ENCODE measurements around the gene TSHZ1.

- no peak for TF ChIP-seq HDGF (IDR thresholded peaks at IDR 0.05; ENCODE audit: borderline replicate concordance)
- no peak for TF ChIP-seq L3MBTL2 (conservative IDR thresholded peaks at IDR 0.05)
- no peak for TF ChIP-seq ZNF384 (IDR thresholded peaks at IDR 0.05)
- no peak for TF ChIP-seq CTBP1 (IDR thresholded peaks at IDR 0.05; ENCODE audit: borderline replicate concordance)
- no peak for TF ChIP-seq FOXK2 (IDR thresholded peaks at IDR 0.05)
- TF ChIP-seq ARNT (IDR thresholded peaks at IDR 0.05), result no peak
- no peak for TF ChIP-seq SP1 (IDR thresholded peaks at IDR 0.05)
- TF ChIP-seq LEF1 (IDR thresholded peaks at IDR 0.05; ENCODE audit: borderline replicate concordance), result no peak
- no peak for TF ChIP-seq TARDBP (IDR thresholded peaks at IDR 0.05)
- no peak for TF ChIP-seq SUZ12 (IDR thresholded peaks at IDR 0.05)
Observed at GRCh38 chr18:75221397-75221796, 10.8 kb downstream of the TSHZ1 start.

All from HEK293T (cell line).